ENCODE data around the gene CLDN22. TPM values are rescaled to one million over a fixed set of nuclear protein-coding genes. Genes with fewer than 3 reads are reported as not detected.
"Not testable (repeated sequence)": the region's sequence is repeated elsewhere in the genome, so short reads cannot be mapped to it uniquely, and the experiment has no call there.

Gene CLDN22
- total RNA-seq, 1 experiment from 2014 or later = not detected

DNA sequence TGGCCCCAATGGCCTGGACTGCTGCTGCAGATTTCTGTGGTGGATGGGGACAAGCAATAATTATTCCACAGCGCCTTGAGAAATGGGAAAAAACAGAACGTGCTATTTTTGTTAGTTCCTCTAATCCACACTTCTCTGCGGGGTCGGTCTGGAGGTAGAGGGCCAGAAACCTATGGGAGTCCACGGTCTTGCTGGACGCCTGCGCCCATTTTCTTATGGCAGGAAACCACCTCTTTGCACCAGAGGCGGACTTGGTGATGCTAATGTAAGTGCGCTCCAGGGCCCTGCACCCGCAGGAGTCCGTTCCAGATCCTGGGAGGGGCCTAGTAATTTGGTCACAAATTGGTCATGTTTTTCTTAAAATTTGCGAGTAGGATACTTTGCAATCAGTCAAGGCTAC, 28.1 kb upstream of the CLDN22 start:
- no peak for DNase-seq (ENCODE audit: extremely low read depth, low read depth)

GRCh38 chr4:183347566-183347965, 27.5 kb upstream of the CLDN22 start:
- no peak for DNase-seq (ENCODE audit: extremely low read depth, low read depth)

DNA sequence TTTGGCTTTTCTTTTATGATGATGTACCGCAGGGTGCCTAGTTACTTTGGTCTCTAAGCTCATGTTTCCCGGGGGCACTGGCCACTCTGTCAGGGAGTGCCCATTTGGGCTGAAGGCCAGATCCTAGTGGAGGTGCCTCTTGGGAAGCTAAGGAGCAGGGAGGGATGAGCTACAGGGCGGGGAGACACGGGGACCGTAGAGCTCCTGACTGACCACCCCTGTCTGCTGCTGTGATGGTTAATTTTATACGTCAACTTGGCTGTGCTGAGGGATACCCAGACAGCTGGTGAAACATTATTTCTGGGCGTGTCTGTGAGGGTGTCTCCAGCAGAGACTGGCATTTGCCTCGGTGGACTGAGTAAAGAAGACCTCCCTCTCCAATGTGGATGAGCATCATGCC, 27.1 kb upstream of the CLDN22 start:
- DNase-seq (ENCODE audit: extremely low read depth, low read depth) = no peak

DNA sequence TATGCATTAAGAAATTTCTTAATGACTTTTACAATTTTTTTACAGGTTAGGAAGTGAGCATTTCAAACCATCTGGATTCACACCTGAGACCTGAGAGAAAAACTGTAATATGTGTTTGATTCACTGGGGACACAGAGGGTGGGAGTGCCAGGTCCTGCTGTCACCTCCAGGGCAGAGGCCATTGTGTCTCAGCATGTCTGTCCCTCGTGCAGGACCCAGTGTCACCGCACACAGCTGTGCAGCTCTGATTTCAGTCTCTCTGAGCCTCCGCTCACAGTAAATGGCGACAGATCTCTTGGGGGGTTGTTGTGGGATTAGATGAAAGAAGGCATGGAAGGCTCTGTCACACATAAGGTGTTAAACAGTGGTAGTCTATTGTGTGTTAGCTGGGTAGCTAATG, 25.2 kb upstream of the CLDN22 start:
- no peak for DNase-seq (ENCODE audit: extremely low read depth, low read depth)

DNA sequence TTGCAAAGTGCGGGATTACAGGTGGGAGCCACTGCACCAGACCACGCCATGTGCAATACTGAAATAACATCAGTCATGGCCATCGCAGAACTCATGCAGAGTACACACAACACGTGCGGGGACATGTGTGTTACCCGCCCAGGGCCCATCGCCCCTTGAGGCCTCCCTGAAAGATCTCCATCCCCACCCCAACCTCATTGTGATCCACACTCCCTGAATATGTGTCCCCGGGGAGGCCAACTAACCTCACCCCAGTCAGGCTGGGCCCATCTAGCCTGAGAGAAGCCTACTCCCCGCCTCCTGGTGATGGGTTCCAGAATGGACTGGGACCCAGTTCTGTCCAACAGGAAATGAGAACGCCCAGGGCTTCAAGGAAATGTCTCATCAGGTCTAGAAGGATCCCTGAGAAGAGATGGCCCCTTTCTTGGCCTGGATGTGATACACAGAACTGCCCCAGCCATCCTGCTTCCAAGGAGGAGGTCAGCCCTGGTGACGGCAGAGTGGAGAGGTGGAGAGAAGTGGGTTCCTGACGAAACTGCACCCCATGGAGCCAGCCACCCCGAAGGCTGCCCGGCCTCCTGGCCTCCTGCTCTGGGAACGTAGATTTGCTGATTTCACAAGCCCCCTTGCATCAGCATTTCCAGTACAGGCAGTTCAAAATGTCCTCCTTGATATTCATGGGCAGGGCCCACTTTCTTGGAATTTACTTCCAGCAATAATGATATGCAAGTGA, 24.6 kb upstream of the CLDN22 start:
- DNase-seq (ENCODE audit: extremely low read depth, low read depth) = no peak

GRCh38 chr4:183343730-183344129, 23.7 kb upstream of the CLDN22 start:
- no peak for DNase-seq (ENCODE audit: extremely low read depth, low read depth)

GRCh38 chr4:183342541-183343533, 22.8 kb upstream of the CLDN22 start:
- no peak for DNase-seq (ENCODE audit: extremely low read depth, low read depth)

DNA sequence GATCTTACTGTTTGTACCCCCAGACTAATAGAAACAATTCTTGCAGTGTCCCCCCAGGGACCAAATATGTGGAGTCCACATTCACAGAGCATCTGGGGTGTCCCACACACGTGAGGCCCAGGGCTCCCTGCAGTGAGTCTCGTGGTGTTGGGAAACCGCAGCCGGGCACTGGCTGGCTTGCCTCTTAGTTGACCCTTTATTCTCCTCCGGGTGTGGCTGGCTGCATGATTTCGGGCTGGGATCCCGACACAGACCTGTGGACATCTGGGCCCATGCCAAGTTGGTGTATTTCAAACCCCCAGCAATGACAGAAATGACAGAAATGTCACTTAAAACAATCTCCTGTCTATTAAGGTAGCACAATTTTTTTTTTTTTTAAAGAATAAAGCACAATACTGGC, 17.8 kb upstream of the CLDN22 start:
- no peak for DNase-seq (ENCODE audit: extremely low read depth, low read depth)

GRCh38 chr4:183337349-183337748, 17.3 kb upstream of the CLDN22 start:
- no peak for DNase-seq (ENCODE audit: extremely low read depth, low read depth)

DNA sequence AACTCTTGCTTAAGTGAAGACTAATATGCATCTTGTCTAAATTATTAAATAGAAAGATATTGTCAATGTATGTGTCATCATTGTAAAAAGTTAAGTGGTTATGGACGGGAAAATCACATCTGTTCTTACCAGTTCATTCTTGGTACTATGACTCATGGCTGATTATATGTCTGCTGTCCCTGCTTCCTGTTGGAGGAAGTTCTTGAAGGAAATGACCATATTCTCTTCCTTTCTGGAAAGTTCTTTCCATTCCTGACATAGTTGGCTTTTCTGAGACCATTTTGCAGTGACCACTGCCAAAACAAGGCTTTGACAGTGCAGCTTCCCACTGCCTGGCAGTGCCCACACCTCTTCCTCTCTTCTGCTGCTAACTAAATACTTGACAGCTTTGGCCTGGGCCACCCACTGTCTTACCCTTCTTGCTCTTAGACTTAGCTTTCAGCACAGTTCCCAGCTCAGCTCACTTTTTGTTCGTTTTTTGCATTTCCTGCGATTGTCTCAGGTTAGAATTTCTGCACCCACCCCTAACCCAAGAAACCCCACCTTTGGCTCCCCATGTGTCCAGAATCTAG, 15.4 kb upstream of the CLDN22 start:
- peak; percentile 24 for DNase-seq (ENCODE audit: extremely low read depth, low read depth)

- DNase-seq (ENCODE audit: extremely low read depth, low read depth) = peak; percentile 73
Measured at GRCh38 chr4:183333983-183334382, 13.9 kb upstream of the CLDN22 start.

DNA sequence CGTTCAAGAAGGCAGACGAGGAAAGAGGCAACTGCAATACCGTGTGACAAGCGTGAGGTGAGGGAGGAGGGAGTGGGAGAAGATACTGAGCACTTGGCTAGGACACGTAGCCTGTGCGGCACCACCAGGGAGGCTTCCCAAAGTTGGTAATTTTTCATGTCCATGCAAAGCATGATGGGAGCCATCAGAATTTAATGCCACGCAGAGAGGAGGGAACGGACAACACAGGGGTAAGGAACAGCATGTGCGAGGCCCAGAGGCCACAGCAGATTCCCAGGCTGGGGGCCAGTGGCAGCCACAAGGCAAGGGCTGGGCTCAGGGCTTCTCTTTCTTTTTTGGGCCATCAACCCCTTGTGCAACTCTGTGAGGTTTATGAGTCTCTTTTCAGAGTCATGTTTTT, 13.1 kb upstream of the CLDN22 start:
- no peak for DNase-seq (ENCODE audit: extremely low read depth, low read depth)

DNA sequence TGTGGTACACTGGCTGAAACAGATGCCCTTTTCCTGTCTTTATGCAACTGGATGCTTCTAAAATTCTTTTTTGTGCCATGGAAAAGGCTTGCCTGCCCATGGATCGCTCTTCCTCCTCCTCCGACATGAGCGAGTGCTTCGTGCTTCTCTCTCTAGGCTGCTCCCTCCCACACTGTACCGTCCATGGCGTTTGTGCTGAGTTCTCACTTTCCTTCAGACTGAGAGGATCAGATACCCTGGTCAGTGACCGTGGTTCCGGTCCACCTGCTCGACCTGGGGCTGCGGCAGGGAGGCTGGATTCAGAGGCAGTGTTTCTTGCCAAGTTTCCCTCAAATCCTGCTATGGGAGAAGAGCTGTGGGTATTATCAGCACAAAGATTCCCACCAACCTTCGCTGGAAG, 12.4 kb upstream of the CLDN22 start:
- DNase-seq (ENCODE audit: extremely low read depth, low read depth) = no peak

- no peak for DNase-seq (ENCODE audit: extremely low read depth, low read depth)
Measured at GRCh38 chr4:183330841-183331240, 10.8 kb upstream of the CLDN22 start.

- DNase-seq (ENCODE audit: extremely low read depth, low read depth) = no peak
Measured at GRCh38 chr4:183329954-183330742, 10.1 kb upstream of the CLDN22 start.

GRCh38 chr4:183329244-183329643, 9.2 kb upstream of the CLDN22 start:
- DNase-seq (ENCODE audit: extremely low read depth, low read depth) = no peak

DNA sequence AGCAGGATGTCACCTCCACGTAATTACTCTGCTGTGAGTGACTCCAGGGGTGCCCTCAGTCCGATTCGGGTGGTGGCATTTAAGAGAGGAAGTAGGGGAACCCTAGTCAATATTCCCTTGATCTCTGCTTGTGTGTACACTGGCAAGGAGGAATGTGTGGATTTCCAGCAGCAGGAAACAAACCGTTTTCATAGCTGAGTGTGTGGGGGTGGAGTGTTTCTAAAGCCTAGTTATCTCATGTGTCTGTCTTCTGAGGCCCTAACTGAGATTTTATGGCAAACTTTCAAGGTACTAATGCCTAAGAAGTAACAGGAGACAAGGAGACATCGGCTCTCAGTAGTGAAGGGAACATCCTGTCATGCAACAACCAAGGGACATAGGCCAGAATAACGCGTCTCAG, 8.8 kb upstream of the CLDN22 start:
- no peak for DNase-seq (ENCODE audit: extremely low read depth, low read depth)

DNA sequence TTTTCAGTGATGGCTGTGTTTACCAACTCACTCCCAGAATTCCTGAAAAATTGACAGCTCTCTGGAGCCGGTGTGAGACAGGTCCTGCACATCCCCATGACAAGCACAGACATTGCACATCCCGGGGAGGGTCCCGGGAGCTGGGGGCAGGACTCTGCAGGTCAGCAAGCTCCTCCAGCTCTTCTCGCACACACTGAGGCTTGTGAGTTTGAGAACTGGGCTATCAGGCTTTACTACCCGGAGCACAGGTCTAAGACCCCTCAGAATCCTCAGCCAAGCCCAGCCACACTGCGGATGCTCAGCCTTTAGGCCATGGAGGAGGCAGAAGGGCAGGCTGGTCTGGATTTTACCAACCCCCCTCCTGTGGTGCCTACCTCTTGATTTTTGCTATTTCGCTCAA, 7.8 kb upstream of the CLDN22 start:
- no peak for DNase-seq (ENCODE audit: extremely low read depth, low read depth)

- DNase-seq (ENCODE audit: extremely low read depth, low read depth) = no peak
Measured at GRCh38 chr4:183326853-183327252, 6.8 kb upstream of the CLDN22 start.

GRCh38 chr4:183326387-183326786, 6.3 kb upstream of the CLDN22 start:
- DNase-seq (ENCODE audit: extremely low read depth, low read depth) = not testable (repeated sequence)

- no peak for DNase-seq (ENCODE audit: extremely low read depth, low read depth)
Measured at GRCh38 chr4:183324619-183325018, 4.5 kb upstream of the CLDN22 start.

Data from NCI-H460 (cell line).